SK-N-SH (cell line): ENCODE data around the gene NUMB. TPM values are rescaled to one million over a fixed set of nuclear protein-coding genes. Genes with fewer than 3 reads are reported as not detected.

Experiments
- CTCF ChIA-PET: fragments of 300-600, 350-600 bp; formaldehyde crosslinking; extraction: SDS; loops from one replicate; lab custom pipeline; 2021; lab: Yijun Ruan, JAX
- POLR2A ChIA-PET: fragments of 350-600 bp; sonication (Branson Sonifier 250); formaldehyde crosslinking; extraction: SDS; loops from one replicate; lab custom pipeline; 2020; ENCODE audit warnings: antibody characterized with exemption, inconsistent platforms; lab: Yijun Ruan, JAX
- DNase-seq: peaks from one replicate; pipeline ENCODE4 v3.0.0; 2012
- H2AFZ ChIP-seq: fragments of 200-600 bp; sonication (generic); 2 replicates; pipeline ENCODE4 v1.8.1; 2016; ENCODE audit warnings: antibody characterized with exemption, mild to moderate bottlenecking, low read depth
- H3F3A ChIP-seq: fragments of 200-600 bp; sonication (generic); replicated peaks from 2 replicates; pipeline ENCODE3; 2016; ENCODE audit warnings: antibody characterized with exemption, mild to moderate bottlenecking; ENCODE audit not compliant: insufficient read depth
- H3K27ac ChIP-seq, 2 experiments: fragments of 200-500 bp in 1 of 2; fragments of 200-600 bp in 1 of 2; sonication (Bioruptor generic) in 1 of 2; sonication (generic), shearing (Covaris generic) in 1 of 2; 2 replicates each; pipeline versions ENCODE4 v1.5.1 to v1.6.1; 2014 to 2016; ENCODE audit warnings: low read depth in 2 of 2, inconsistent platforms in 1 of 2, low read length in 1 of 2, mild to moderate bottlenecking in 1 of 2, mixed read lengths in 1 of 2
- H3K27me3 ChIP-seq: fragments of 200-600 bp; sonication (generic), shearing (Covaris generic); 2 replicates; pipeline ENCODE4 v1.6.1; 2016; ENCODE audit warnings: mixed run types; ENCODE audit not compliant: insufficient read depth
- H3K36me3 ChIP-seq, 2 experiments: fragments of 200-500 bp in 1 of 2; fragments of 200-600 bp in 1 of 2; sonication (Bioruptor generic) in 1 of 2; sonication (generic) in 1 of 2; replicated peaks in 1 of 2; 2 replicates each; pipeline versions ENCODE3 to v1.5.1; 2014 to 2016; ENCODE audit warnings: low read length in 1 of 2, mild to moderate bottlenecking in 1 of 2; ENCODE audit not compliant: insufficient read depth in 2 of 2, control insufficient read depth in 1 of 2
- H3K4me1 ChIP-seq, 2 experiments: fragments of 200-500 bp in 1 of 2; fragments of 200-600 bp in 1 of 2; sonication (Bioruptor generic) in 1 of 2; sonication (generic), shearing (Covaris generic) in 1 of 2; 2 replicates each; pipeline versions ENCODE4 v1.5.1 to v1.6.1; 2014 to 2016; ENCODE audit warnings: low read depth in 1 of 2, low read length in 1 of 2, mixed run types in 1 of 2; ENCODE audit not compliant: insufficient read depth in 2 of 2, control insufficient read depth in 1 of 2
- H3K4me2 ChIP-seq: fragments of 200-600 bp; sonication (generic), shearing (Covaris generic); 2 replicates; pipeline ENCODE4 v1.6.1; 2017; ENCODE audit warnings: mixed run types
- H3K4me3 ChIP-seq, 2 experiments: fragments of 200-500 bp in 1 of 2; fragments of 200-600 bp in 1 of 2; sonication (Bioruptor generic) in 1 of 2; sonication (generic), shearing (Covaris generic) in 1 of 2; 2 replicates each; pipeline versions ENCODE4 v1.5.1 to v1.8.1; 2014 to 2016; ENCODE audit warnings: low read depth in 2 of 2, inconsistent platforms in 1 of 2, low read length in 1 of 2, mild to moderate bottlenecking in 1 of 2, mixed read lengths in 1 of 2, moderate library complexity in 1 of 2
- H3K79me2 ChIP-seq: fragments of 200-600 bp; sonication (generic); 2 replicates; pipeline ENCODE4 v1.8.1; 2017; ENCODE audit warnings: mild to moderate bottlenecking; ENCODE audit not compliant: insufficient read depth
- H3K9ac ChIP-seq: fragments of 200-600 bp; sonication (generic); 2 replicates; pipeline ENCODE4 v1.6.1; 2017; ENCODE audit warnings: mixed run types
- H3K9me2 ChIP-seq: fragments of 200-600 bp; sonication (generic); 2 replicates; pipeline ENCODE4 v1.6.1; 2017; ENCODE audit warnings: mixed run types
- H3K9me3 ChIP-seq: fragments of 200-600 bp; sonication (generic); 2 replicates; pipeline ENCODE4 v1.6.1; 2017; ENCODE audit warnings: mixed run types, mild to moderate bottlenecking, moderate library complexity
- H4K20me1 ChIP-seq: fragments of 200-600 bp; sonication (generic); 2 replicates; pipeline ENCODE4 v1.6.1; 2017; ENCODE audit warnings: mild to moderate bottlenecking, mixed run types; ENCODE audit not compliant: insufficient read depth
- EP300 ChIP-seq, 2 experiments: IDR thresholded peaks; 2 replicates each; pipeline versions ENCODE4 v1.4.0 to v1.6.1; 2012; ENCODE audit warnings: borderline replicate concordance in 1 of 2, low read depth in 1 of 2, low read length in 1 of 2
- EZH2phosphoT487 ChIP-seq: fragments of 200-600 bp; sonication (generic); IDR thresholded peaks from 2 replicates; pipeline ENCODE4 v1.6.1; 2017; ENCODE audit warnings: low read depth, mixed run types, mild to moderate bottlenecking, antibody characterized with exemption, moderate library complexity, borderline replicate concordance
- FOSL2 ChIP-seq: IDR thresholded peaks from 2 replicates; pipeline ENCODE4 v1.4.0; 2012; ENCODE audit warnings: low read depth, mild to moderate bottlenecking, moderate library complexity, borderline replicate concordance
- FOXJ3 ChIP-seq: sonication (generic); formaldehyde crosslinking; IDR thresholded peaks from 2 replicates; pipeline ENCODE4 v1.5.1; 2020; ENCODE audit warnings: mild to moderate bottlenecking, missing genetic modification reagents
- GABPA ChIP-seq: IDR thresholded peaks from 2 replicates; pipeline ENCODE4 v1.4.0; 2012; ENCODE audit warnings: low read depth, mild to moderate bottlenecking
- MEF2A ChIP-seq: IDR thresholded peaks from 2 replicates; pipeline ENCODE4 v1.4.0; 2012; ENCODE audit warnings: low read depth, borderline replicate concordance
- MXI1 ChIP-seq: IDR thresholded peaks from 2 replicates; pipeline ENCODE4 v1.6.1; 2012; ENCODE audit warnings: mild to moderate bottlenecking, low read depth, low read length, improper control_type of control experiment
- NRF1 ChIP-seq: IDR thresholded peaks from 2 replicates; pipeline ENCODE4 v1.6.1; 2012; ENCODE audit warnings: low read depth, mild to moderate bottlenecking, low read length
- RXRA ChIP-seq: IDR thresholded peaks from 2 replicates; pipeline ENCODE4 v1.4.0; 2012; ENCODE audit warnings: low read depth, mild to moderate bottlenecking, borderline replicate concordance
- SMC3 ChIP-seq: IDR thresholded peaks from 2 replicates; pipeline ENCODE4 v1.6.1; 2012; ENCODE audit warnings: low read depth, low read length, improper control_type of control experiment
- TAF1 ChIP-seq: IDR thresholded peaks from 2 replicates; pipeline ENCODE4 v1.6.1; 2012; ENCODE audit warnings: low read depth, mild to moderate bottlenecking, low read length, moderate library complexity, borderline replicate concordance
- TEAD4 ChIP-seq: IDR thresholded peaks from 2 replicates; pipeline ENCODE4 v1.4.0; 2012; ENCODE audit warnings: mild to moderate bottlenecking, borderline replicate concordance; ENCODE audit not compliant: insufficient read depth
- USF1 ChIP-seq: IDR thresholded peaks from 2 replicates; pipeline ENCODE4 v1.4.0; 2012; ENCODE audit warnings: low read depth, borderline replicate concordance
- WGBS: methylation state at CpG from one replicate; pipeline ENCODE4 v1.1.6; 2017; ENCODE audit warnings: low lambda C conversion rate; 5-methylcytosine and 5-hydroxymethylcytosine counted together
- polyA plus RNA-seq, 3 experiments: library from polyadenylated mRNA; depleted of rRNA; stranded (reverse); fragments of >200 nt; gene quantifications; 2 replicates each; pipeline ENCODE4 v1.2.3, GENCODE V29; 2012
- TF ChIP-seq, protein P1 (sequence below): fragments of 150-350 bp; IDR thresholded peaks from 2 replicates; pipeline ENCODE4 v1.6.1; 2016; ENCODE audit warnings: mild to moderate bottlenecking, low read depth, low read length
- TF ChIP-seq, protein P2 (sequence below): IDR thresholded peaks from 2 replicates; pipeline ENCODE4 v1.4.0; 2012; ENCODE audit warnings: low read depth
- TF ChIP-seq, protein P3 (sequence below): IDR thresholded peaks from 2 replicates; pipeline ENCODE4 v1.6.1; 2012; ENCODE audit warnings: mild to moderate bottlenecking, low read depth, low read length, moderate library complexity
- TF ChIP-seq, protein P4 (sequence below): IDR thresholded peaks from 2 replicates; pipeline ENCODE4; 2012

NUMB gene
- polyA plus RNA-seq, 1 of the 3 experiments (the other 2 are of a cell fraction) = 58.4 TPM

GRCh38 chr14:73259837-73260236, 198.5 kb downstream of the NUMB start (continued):
- TF ChIP-seq NRF1 (no peak), EP300 (IDR thresholded peaks at IDR 0.05; ENCODE audit: borderline replicate concordance in 1 of 2, low read depth in 1 of 2, low read length in 1 of 2) (no peak), FOSL2 (no peak)
- TF ChIP-seq, protein P1, sequence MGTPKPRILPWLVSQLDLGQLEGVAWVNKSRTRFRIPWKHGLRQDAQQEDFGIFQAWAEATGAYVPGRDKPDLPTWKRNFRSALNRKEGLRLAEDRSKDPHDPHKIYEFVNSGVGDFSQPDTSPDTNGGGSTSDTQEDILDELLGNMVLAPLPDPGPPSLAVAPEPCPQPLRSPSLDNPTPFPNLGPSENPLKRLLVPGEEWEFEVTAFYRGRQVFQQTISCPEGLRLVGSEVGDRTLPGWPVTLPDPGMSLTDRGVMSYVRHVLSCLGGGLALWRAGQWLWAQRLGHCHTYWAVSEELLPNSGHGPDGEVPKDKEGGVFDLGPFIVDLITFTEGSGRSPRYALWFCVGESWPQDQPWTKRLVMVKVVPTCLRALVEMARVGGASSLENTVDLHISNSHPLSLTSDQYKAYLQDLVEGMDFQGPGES = no peak
- TF ChIP-seq, all 33 proteins: peak for 0

DNA sequence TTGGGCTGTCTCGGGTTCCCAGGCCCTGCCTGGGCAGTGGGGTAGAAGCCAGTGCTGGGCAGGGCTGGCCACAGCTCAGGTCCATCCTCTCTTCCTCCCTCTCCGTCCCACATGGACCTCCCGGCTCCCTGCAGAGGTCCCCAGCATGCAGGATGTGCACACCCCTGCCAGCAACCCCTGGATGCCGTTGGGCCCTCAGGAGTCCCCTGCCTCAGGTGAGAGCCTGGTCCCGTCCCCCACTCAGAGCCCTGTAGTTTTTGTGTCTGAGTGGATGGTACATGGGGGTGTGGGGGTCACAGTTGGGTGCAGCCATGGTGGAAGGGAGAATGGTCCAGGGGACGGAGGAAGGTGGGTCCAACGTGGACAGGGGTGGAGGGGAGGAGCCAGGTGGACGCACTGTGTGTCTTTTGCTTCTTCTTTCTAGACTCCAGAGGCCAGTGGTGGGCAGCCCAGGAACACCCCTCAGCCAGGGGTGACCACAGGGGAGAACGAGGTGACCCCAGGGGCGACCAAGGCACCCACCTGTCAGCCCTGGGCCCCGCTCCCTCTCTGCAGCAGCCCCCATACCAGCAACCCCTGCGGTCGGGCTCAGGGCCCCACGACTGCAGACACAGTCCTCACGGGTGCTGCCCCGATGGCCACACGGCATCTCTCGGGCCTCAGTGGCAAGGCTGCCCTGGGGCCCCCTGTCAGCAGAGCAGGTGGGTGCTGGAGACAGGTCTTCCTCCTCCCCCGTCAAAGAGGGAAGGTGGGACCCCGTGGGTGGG, 199.3 kb downstream of the NUMB start:
- Histone ChIP-seq H3K9ac (no peak overlapping the region), H3K4me1 (peaks cover 0 to 6% of the 10 kb centered on the region in 2 experiments; a peak in 1 of 4 replicates), H3K27me3 (no peaks in the 10 kb centered on the region), H2AFZ (no peak overlapping the region), H3K4me3 (no peak overlapping the region), H3K4me2 (no peak overlapping the region), H3K9me3 (no peaks in the 10 kb centered on the region), H4K20me1 (no peaks in the 10 kb centered on the region), H3K36me3 (no peaks in the 10 kb centered on the region), H3K9me2 (no peaks in the 10 kb centered on the region), H3F3A (no peaks in the 10 kb centered on the region), H3K79me2 (no peaks in the 10 kb centered on the region), H3K27ac (no peak overlapping the region)
- peak; percentile 33 for DNase-seq
- ChIA-PET CTCF (interaction anchor here (0.6 to 0.8 kb wide), 2 partner anchors 37 to 641 kb away, joined by 3 to 4 read pairs; no protein-coding TSS in a partner anchor), POLR2A (no interaction called here)
- no peak for TF ChIP-seq USF1
- TF ChIP-seq, protein P1 = no peak
- TF ChIP-seq TEAD4 = no peak
- no peak for TF ChIP-seq NRF1
- no peak for TF ChIP-seq GABPA
- TF ChIP-seq SMC3 = no peak
- TF ChIP-seq, protein P2, sequence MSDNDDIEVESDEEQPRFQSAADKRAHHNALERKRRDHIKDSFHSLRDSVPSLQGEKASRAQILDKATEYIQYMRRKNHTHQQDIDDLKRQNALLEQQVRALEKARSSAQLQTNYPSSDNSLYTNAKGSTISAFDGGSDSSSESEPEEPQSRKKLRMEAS = no peak
- TF ChIP-seq, protein P3, sequence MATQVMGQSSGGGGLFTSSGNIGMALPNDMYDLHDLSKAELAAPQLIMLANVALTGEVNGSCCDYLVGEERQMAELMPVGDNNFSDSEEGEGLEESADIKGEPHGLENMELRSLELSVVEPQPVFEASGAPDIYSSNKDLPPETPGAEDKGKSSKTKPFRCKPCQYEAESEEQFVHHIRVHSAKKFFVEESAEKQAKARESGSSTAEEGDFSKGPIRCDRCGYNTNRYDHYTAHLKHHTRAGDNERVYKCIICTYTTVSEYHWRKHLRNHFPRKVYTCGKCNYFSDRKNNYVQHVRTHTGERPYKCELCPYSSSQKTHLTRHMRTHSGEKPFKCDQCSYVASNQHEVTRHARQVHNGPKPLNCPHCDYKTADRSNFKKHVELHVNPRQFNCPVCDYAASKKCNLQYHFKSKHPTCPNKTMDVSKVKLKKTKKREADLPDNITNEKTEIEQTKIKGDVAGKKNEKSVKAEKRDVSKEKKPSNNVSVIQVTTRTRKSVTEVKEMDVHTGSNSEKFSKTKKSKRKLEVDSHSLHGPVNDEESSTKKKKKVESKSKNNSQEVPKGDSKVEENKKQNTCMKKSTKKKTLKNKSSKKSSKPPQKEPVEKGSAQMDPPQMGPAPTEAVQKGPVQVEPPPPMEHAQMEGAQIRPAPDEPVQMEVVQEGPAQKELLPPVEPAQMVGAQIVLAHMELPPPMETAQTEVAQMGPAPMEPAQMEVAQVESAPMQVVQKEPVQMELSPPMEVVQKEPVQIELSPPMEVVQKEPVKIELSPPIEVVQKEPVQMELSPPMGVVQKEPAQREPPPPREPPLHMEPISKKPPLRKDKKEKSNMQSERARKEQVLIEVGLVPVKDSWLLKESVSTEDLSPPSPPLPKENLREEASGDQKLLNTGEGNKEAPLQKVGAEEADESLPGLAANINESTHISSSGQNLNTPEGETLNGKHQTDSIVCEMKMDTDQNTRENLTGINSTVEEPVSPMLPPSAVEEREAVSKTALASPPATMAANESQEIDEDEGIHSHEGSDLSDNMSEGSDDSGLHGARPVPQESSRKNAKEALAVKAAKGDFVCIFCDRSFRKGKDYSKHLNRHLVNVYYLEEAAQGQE = no peak
- TF ChIP-seq, protein P4, sequence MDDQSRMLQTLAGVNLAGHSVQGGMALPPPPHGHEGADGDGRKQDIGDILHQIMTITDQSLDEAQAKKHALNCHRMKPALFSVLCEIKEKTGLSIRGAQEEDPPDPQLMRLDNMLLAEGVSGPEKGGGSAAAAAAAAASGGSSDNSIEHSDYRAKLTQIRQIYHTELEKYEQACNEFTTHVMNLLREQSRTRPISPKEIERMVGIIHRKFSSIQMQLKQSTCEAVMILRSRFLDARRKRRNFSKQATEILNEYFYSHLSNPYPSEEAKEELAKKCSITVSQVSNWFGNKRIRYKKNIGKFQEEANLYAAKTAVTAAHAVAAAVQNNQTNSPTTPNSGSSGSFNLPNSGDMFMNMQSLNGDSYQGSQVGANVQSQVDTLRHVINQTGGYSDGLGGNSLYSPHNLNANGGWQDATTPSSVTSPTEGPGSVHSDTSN = no peak
- no peak for TF ChIP-seq FOXJ3 (CRISPR knock-in tag)
- TF ChIP-seq MEF2A = no peak
- no peak for TF ChIP-seq EZH2phosphoT487
- TF ChIP-seq RXRA = no peak
- no peak for TF ChIP-seq MXI1
- no peak for TF ChIP-seq TAF1
- 77% methylated on average over 10 of the region's 20 CpGs for whole genome bisulfite sequencing
